KMS-11 (cell line): ENCODE data around the gene SDS.

Experiments used
- H2AFZ ChIP-seq: fragments of 200-600 bp; sonication (generic); 2 replicates; pipeline ENCODE4 v1.6.1; 2016; ENCODE audit warnings: antibody characterized with exemption, mixed run types, low read depth
- H3K27ac ChIP-seq: fragments of 200-600 bp; sonication (generic); 2 replicates; pipeline ENCODE4 v1.6.1; 2016; ENCODE audit warnings: mild to moderate bottlenecking, mixed run types
- H3K27me3 ChIP-seq: fragments of 200-600 bp; sonication (generic); 2 replicates; pipeline ENCODE4 v1.6.1; 2017; ENCODE audit warnings: mild to moderate bottlenecking, low read depth, mixed run types, moderate library complexity; ENCODE audit not compliant: insufficient read depth
- H3K36me3 ChIP-seq: fragments of 200-600 bp; sonication (generic); 2 replicates; pipeline ENCODE4 v1.6.1; 2017; ENCODE audit warnings: mild to moderate bottlenecking, mixed run types; ENCODE audit not compliant: insufficient read depth
- H3K4me1 ChIP-seq: fragments of 200-600 bp; sonication (generic); 2 replicates; pipeline ENCODE4 v1.6.1; 2016; ENCODE audit warnings: mild to moderate bottlenecking, low read depth, mixed run types; ENCODE audit not compliant: poor library complexity, severe bottlenecking
- H3K4me2 ChIP-seq: fragments of 200-600 bp; sonication (generic); 2 replicates; pipeline ENCODE4 v1.7.0; 2016; ENCODE audit warnings: mild to moderate bottlenecking, mixed run types
- H3K4me3 ChIP-seq: fragments of 200-600 bp; sonication (generic); IDR thresholded peaks from 2 replicates; pipeline ENCODE4 v1.6.1; 2017; ENCODE audit warnings: low read depth, low read length, mixed read lengths; ENCODE audit not compliant: insufficient read depth
- H3K79me2 ChIP-seq: fragments of 200-600 bp; sonication (generic); 2 replicates; pipeline ENCODE4 v1.6.1; 2016; ENCODE audit warnings: low read depth, mixed run types; ENCODE audit not compliant: insufficient read depth
- H3K9ac ChIP-seq: fragments of 200-600 bp; sonication (generic); 2 replicates; pipeline ENCODE4 v1.6.1; 2016; ENCODE audit warnings: mild to moderate bottlenecking, mixed run types
- H4K20me1 ChIP-seq: fragments of 200-600 bp; sonication (generic); 2 replicates; pipeline ENCODE4 v1.6.1; 2016; ENCODE audit warnings: mild to moderate bottlenecking, mixed run types; ENCODE audit not compliant: insufficient read depth
- CTCF ChIP-seq: fragments of 200-600 bp; sonication (generic); conservative IDR thresholded peaks from 2 replicates; pipeline ENCODE4 v1.6.1; 2017; ENCODE audit warnings: low read depth, mild to moderate bottlenecking, antibody characterized with exemption, low read length, moderate library complexity, mixed read lengths

Gene SDS

DNA sequence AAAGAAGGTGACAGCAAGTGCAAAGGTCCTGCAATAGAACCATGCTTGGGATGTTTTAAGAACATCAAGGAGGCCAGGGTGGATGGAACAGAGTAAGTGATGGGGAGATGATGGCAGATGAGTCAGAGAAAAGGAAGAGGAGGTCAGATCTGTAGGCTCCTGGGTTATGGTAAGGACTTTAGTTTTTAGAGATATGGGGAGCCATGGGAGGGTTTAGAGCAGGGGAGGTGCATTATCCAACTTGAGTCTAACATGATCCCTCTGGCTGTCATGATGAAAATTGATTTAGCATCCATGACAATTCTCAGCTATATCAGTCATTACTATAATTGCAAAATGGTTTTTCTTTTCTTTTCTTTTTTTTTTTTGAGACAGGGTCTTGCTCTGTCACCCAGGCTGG, 52.6 kb downstream of the SDS start:
- no peaks in the 10 kb centered on the region for H4K20me1 ChIP-seq
- H3K4me3 ChIP-seq, result no peak overlapping the region
- no peak overlapping the region for H2AFZ ChIP-seq
- no peaks in the 10 kb centered on the region for H3K79me2 ChIP-seq
- H3K27me3 ChIP-seq, result no peaks in the 10 kb centered on the region
- H3K36me3 ChIP-seq, result no peaks in the 10 kb centered on the region
- no peak overlapping the region for H3K27ac ChIP-seq
- H3K4me1 ChIP-seq, result no peaks in the 10 kb centered on the region
- H3K4me2 ChIP-seq, result no peak overlapping the region
- no peak overlapping the region for H3K9ac ChIP-seq
- TF ChIP-seq CTCF, result no peak

GRCh38 chr12:113348849-113349536, 54.7 kb downstream of the SDS start:
- Histone ChIP-seq H3K36me3 (no peaks in the 10 kb centered on the region), H3K4me2 (no peak overlapping the region), H3K27ac (no peak overlapping the region), H3K27me3 (no peaks in the 10 kb centered on the region), H4K20me1 (no peaks in the 10 kb centered on the region), H3K4me1 (no peaks in the 10 kb centered on the region), H2AFZ (no peak overlapping the region), H3K9ac (no peak overlapping the region), H3K79me2 (no peaks in the 10 kb centered on the region), H3K4me3 (no peak overlapping the region)
- TF ChIP-seq CTCF, result no peak

GRCh38 chr12:113347892-113348291, 55.8 kb downstream of the SDS start:
- H3K4me2 ChIP-seq, result no peak overlapping the region
- no peak overlapping the region for H3K4me3 ChIP-seq
- H4K20me1 ChIP-seq, result no peaks in the 10 kb centered on the region
- no peak overlapping the region for H3K27ac ChIP-seq
- no peak for TF ChIP-seq CTCF
- H2AFZ ChIP-seq, result no peak overlapping the region
- no peaks in the 10 kb centered on the region for H3K36me3 ChIP-seq
- H3K9ac ChIP-seq, result no peak overlapping the region
- H3K27me3 ChIP-seq, result no peaks in the 10 kb centered on the region
- H3K79me2 ChIP-seq, result no peaks in the 10 kb centered on the region
- no peaks in the 10 kb centered on the region for H3K4me1 ChIP-seq

- Histone ChIP-seq H3K4me3 (no peak overlapping the region), H3K27me3 (no peaks in the 10 kb centered on the region), H3K27ac (no peak overlapping the region), H3K9ac (no peak overlapping the region), H3K4me1 (no peaks in the 10 kb centered on the region), H2AFZ (no peak overlapping the region), H4K20me1 (no peaks in the 10 kb centered on the region), H3K36me3 (no peaks in the 10 kb centered on the region), H3K4me2 (no peak overlapping the region), H3K79me2 (no peaks in the 10 kb centered on the region)
- TF ChIP-seq CTCF, result no peak
Observed at GRCh38 chr12:113347107-113347506, 56.6 kb downstream of the SDS start.
